Islet of Langerhans (tissue), 1 donor: Measurements from ENCODE around the gene NCOR1.
A peak's percentile ranks its signal among the peaks of the same experiment; 100 is the strongest.
"Not testable (repeated sequence)": the region's sequence is repeated elsewhere in the genome, so short reads cannot be mapped to it uniquely, and the experiment has no call there.

Experiments used
- FAIRE-seq: peaks from one replicate; lab custom pipeline; 2011; peaks lifted over from hg19 to GRCh38; lab: Jason Lieb, UNC

Gene NCOR1

DNA sequence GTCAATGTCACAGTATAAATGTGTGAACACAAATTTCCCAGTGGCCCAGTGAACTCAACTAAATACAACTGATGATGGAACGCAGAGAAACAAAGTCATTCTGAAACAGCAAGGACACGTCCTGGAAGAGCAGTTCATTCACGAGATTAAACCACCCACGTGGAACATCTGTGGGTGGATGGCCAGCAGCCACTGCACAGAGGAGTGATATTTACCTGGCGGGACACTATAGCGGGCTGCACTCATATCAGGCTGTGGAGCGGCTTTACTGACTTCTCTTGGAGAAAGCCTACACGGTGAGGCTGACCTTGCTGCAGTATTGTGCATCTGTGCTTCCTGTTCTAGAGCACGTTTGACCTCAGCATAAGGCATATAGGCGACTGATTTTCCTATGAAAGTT is 128.4 kb downstream of the NCOR1 start:
- no peak for FAIRE-seq

DNA sequence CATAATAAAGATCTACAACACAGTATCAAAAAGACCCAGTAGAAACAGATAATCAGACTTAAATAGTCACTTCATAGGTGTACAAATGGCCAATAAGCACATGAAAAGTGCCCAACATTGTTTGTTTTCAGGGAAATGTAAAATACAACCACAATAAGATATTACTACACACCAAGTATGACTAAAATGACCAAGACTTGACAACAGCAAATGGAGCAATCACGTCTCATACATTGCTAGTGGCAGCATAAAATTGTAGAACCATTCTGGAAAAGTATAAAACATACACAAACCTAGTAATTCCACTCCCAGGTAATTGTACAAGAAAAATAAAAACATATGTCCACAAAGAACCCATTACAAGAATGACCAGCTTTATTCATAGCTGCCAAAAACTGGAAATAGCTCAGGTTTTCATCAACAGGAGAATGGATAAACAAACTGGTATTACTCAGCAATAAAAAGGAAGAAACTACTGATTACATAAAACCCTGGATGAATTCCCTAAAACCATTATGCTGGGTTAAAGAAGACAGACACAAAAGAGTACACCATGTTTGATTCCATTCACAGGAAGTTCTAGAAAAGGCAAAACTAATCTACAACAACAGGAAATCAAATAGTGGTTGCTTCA is 130.2 kb downstream of the NCOR1 start:
- peak; percentile 13 for FAIRE-seq

DNA sequence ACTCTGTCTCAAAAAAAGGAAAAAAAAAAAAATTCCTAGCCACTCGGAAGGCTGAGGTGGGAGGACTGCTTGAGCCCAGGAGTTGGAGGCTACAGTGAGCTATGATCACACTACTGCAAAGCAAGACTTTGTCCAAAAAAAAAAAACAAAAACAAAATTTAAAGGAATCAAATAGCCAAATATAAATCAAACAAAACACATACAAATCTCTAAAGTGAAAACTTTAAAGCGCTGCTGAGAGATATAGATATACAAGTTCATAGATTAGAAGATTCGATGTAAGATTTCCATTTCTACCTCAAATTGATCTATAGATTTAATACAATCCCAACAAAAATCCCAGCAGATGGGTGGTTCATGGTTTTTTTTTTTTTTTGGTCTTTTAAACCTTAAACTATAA is 132.1 kb downstream of the NCOR1 start:
- no peak for FAIRE-seq

DNA sequence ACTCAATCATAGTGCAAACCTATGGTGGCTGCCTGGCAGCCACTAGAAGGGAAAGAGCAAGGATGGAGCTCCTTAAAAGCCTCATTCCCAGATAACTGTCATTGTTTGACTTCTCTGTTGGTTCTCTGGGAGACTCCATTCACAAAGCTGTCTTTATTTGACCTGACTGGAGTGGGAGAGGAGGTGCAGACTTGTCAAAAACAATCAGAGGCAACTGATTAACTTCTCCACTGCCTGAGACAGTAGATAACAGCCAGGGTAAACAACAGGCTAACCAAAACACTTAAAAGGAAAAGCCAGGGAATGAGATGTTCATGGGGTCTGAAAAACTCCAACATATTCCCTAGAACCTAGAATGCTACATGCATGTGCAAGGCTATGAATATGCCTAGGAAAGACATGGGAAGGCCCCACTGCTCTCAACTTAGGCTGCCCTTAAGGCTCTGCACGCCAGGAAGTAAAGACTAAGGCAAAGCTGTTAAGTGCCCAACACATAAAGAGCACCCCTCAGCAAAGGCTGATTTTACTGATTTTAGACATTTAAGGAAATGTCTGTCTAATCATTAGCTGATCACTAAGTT is 133.7 kb downstream of the NCOR1 start:
- no peak for FAIRE-seq

DNA sequence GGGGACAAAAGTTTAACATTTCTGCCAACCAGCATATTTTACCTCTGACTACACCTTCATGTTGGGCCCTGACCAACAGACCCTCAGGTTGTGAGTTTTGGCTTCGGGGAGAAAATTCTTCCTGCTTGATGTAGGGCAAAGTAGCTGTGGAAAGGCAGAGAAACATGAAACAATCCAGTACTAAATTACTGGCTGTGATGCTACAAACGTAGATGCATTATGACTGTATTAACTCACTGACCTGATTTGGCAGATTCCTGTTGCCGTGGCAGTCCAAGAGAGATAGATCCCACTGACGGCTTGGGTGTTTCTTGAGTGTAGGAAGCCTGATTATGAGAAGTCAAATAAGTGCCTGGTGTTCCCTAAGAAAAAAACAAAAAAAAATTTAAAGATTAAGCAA is 135.0 kb downstream of the NCOR1 start:
- FAIRE-seq = no peak

DNA sequence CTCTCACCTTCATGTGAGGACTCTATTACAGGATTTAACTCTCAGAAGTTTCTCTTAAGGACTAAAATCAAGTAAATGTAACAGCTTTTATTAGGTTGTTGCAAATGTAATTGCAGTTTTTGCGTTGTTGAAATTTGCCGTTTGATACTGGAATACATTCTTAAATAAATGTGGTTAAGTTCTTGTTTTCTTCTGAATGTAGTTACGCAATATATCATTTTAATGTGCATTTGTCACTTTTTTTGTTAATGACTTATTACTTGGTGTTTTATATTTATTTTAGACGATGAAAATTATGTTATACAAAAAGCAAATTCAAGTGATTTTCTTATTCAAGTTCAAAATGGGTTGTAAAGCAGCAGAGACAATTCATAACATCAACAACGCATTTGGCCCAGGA is 139.4 kb downstream of the NCOR1 start:
- no peak for FAIRE-seq

DNA sequence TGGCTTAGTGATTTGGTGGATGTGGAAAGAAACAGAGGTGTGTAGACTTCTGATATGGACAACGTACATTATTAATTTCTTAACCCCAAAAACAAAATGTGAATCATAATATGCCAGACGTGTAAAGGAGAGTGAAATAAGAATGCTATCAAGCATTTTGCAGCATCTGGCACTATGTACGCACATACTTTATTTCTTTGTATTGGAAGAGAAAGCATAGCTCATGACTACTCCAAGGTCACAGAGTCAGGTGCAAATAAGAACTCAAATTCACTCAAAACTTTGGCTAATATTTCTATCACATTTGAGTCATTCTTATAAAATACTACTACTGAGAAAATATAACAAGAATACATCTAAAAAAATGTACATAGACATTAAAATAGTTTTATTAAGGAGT is 140.9 kb downstream of the NCOR1 start:
- no peak for FAIRE-seq

DNA sequence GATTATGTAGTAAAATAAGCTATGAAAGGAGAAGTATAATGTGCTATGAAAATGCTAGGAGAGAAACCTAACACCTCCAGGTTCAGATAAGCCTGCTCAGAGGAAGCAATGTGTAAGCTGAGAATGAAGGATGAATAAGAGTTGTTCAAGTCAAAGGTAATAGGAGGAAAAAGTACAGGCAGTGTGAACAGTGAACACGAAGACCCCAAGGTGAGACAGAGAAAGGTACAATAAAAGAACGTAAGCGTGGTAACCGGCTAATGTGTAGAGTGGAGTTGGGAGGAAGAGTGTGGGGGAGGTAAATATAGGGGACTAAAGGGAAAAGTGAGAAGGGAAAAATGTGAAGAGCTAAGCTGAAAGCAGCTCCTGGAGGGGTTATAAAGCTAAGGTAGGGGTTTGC is 141.5 kb downstream of the NCOR1 start:
- FAIRE-seq = no peak

DNA sequence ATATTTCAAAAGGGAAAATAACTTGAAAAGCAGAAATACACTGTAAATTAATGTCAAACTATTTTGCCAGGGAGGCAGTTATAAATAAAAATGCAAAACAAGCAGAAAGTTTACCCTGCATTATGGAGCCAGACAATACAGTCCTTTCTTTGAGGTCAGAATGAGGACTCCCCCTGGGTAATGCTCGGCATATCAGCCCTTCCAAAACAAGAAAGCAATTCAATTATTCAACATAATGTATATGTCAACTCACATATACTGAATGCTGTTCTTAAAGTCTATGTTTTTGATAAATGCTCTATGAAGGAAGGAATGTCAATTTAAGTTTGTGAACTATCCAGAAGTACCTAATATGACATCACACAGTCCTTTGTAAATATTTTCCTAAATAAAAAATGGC is 143.3 kb downstream of the NCOR1 start:
- FAIRE-seq = no peak

DNA sequence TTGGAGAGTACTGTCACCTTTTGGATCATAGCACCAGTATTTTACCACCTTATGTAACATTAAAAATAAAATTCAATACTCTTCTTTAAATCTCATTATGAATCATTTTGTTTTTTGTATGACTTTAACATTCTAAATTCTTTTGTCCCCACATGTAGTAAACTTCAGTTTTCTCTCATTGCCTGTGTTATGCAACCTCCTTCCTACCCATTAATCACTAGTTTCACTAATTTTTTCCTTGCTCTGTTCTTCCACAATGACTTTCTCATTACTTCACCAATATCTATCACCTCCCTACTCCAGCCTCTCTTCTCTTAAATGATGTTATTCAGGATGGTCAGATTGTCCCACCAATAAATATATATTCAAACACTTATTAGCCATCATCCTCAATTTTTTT is 147.0 kb downstream of the NCOR1 start:
- FAIRE-seq = no peak

DNA sequence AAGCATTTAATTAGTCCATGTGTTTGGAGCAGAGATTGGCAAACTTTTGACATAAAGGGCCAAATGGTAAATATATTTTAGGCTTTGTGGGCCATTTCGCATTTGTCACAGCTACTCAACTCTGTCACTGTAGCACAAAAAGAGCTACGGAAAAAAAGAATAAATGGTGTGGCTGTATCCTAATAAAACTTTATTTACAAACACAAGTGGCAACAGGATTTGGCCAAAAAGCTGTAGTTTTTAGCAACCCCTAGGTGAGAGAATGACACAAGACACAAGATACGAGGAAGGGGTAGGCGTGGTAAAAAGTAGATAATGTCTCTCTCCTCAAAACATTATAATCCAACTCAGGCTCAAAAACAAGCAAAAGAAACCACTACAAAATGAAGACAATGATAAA is 149.2 kb downstream of the NCOR1 start:
- no peak for FAIRE-seq

DNA sequence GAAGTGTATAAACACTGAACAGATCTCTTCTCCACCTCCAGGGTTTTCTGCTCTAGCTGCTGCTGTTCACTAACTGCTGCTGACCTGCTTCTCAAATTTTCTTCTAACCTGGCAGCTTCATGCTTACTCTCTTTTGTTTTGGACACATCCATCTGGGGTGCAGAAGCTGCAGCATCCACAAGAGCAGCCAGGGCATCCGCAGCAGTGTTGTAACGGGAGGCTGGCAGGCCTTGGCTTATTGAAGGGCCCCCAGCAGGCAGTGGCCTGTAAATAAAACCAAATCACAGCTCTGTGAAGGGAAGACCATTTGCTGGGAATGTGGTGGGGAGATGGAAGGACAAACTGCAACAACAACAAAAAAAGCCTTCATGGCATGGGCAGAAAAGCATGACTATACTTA is 153.7 kb downstream of the NCOR1 start:
- no peak for FAIRE-seq

DNA sequence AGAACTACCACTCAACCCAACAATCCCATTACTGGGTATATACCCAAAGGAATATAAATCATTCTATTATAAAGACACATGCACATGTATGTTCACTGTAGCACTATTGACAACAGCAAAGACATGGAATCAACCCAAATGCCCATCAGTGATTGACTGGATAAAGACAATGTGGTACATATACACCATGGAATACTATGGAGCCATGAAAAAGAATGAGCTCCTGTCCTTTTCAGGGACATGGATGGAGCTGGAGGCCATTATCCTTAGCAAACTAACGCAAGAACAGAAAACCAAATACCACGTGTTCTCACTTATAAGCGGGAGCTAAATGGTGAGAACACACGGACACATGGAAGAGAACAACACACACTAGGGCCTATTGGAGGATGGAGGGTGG is 160.2 kb downstream of the NCOR1 start:
- FAIRE-seq = not testable (repeated sequence)

DNA sequence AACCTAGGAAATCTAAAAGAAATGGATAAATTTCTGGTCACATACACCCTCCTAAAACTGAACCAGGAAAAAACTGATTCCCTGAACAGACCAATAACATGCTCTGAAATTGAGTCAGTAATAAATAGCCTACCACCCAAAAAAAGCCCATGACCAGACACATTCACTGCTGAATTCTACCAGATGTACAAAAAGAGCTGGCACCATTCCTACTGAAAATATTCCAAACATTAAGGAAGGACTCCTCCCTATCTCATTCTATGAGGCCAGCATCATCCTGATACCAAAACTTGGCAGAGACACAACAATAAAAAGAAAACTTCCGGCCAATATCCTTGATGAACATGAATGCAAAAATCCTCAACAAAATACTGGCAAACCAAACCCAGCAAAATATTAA is 162.8 kb downstream of the NCOR1 start:
- FAIRE-seq = no peak

DNA sequence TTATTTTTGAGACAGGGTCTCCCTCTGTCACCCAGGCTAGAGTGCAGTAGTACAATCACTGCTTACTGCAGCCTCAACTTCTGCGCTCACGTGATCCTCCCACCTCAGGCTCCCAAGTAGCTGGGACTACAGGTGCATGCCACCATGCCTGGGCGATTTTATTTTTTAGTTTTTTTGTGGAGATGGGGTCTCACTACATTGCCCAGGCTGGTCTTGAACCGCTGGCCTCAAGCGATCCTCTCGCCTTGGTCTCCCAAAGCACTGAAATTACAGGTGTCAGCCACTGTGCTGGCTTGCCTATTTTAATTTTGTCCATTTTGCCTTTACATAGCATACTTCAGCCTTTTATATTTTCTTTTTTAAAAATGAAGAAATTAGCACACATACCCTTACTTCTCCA is 164.5 kb downstream of the NCOR1 start:
- FAIRE-seq = no peak

DNA sequence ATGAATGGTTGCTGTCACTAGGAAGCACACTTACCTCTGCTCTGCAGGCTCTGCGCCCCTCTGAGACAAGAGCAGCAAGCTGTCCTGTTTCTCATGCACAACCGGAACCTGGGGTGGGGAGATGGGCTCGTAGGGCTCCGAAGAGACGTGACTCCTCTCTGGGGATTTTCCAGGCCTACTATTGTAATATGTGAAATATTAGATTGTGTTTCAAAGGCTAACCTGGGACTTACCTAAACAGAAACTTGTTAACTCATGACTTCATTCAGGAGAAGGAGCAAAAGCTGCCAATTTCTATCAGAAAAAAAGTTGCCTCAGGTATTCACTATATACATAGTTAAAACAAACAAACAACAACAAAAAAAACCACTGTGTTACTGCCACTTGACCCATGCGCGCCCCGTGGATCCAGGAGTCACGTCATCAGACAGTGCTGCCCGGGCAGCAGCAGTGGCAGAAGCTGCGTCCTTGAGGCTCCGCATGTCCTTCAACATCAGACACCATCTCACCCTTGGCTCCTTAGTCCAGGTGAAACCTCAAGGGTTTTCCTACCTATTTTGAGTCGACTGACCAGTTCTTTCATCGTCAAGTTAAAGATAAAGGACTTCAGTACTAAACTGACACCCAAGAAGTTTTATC is 166.4 kb downstream of the NCOR1 start:
- no peak for FAIRE-seq

DNA sequence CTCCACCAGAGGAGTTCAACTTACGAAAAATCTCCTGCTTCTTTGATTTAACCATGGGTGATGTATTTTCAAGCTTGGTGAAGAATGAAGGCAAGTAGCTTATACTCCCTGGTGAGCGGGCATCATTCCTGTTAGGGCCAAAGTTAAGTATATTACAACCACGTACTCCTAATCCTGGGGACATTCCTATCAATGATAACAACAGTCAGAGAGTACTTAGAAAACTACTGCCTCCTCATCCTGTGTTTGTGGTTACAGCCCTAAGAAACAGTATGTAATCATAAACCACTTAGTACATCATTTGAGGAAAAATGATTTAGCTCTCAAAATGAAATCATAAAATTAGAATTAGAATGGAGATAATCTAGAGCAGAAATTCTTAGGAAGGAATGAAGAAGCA is 168.4 kb downstream of the NCOR1 start:
- FAIRE-seq = no peak

DNA sequence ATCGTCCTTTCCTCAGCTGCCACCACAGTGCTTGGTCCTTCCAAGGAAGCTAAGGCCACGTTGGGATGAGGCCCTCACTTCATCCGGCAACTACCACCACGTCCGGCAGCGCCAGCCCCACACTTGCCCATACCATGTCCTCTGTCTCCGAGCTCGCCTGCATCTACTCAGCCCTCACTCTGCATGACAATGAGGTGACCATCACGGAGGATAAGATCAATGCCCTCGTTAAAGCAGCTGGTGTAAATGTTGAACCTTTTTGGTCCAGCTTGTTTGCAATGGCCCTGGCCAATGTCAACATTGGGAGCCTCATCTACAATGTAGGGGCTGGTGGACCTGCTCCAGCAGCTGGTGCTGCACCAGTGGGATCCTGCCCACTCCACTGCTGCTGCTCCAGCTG is 170.8 kb downstream of the NCOR1 start:
- FAIRE-seq = no peak

DNA sequence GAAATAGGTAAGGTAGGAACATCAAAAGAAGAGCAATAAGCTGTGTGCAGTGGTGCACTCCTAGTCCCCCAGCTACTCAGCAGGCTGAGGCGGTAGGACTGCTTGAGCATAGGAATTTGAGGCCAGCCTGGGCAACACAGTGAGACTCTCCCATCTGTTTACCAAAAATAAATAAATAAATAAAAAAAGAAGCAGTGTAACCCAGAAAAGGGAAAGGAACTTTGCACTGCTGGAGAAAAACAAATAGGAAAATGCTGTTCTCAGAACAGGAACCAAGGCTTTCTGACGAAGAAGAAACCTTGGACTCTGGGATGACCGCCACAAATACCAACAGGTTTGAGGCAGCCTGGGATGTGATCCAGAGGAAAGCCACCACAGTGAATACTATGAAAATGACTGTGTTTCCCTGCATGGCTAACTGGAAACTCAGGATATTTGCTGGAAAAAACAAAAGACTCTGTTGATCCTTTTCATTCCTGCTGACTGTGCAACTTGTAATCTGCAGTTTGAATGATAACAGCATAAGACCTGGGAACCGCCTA is 174.6 kb downstream of the NCOR1 start:
- FAIRE-seq = no peak

DNA sequence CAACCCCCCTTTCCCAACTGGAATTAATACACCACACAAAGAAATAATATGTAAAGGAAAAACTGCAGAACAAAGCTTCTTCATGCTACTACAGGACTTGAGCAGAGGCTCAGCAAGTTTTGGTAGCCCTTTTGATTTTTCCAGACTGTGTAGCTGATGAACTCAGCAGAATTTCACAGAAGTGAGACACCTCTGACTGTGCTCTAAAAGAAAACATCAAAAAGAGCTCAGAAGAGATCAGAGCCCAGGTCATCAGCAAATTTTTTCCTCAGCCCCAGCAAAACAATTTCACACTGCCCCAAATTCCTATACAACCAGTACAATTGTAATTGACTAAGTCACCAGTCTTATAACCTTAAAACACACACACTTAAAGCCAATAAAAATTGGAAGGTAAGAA is 177.7 kb downstream of the NCOR1 start:
- no peak for FAIRE-seq

DNA sequence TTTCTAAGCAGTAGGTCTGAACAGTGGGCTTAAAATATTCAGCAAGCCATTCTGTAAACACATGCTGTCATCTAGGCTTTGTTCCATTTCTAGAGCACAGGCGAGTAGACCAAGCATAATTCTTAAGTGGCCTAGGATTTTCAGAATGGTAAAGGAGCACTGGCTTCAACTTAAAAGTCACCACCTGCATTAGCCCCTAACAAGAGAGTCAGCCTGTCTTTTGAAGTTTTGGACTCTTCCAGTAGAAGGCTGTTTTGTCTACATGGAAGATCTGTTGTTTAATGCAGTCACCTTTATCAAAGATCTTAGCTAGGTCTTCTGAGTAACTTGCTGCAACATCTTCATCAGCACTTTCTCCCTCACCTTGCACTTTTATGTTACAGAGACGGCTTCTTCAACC is 179.1 kb downstream of the NCOR1 start:
- no peak for FAIRE-seq

DNA sequence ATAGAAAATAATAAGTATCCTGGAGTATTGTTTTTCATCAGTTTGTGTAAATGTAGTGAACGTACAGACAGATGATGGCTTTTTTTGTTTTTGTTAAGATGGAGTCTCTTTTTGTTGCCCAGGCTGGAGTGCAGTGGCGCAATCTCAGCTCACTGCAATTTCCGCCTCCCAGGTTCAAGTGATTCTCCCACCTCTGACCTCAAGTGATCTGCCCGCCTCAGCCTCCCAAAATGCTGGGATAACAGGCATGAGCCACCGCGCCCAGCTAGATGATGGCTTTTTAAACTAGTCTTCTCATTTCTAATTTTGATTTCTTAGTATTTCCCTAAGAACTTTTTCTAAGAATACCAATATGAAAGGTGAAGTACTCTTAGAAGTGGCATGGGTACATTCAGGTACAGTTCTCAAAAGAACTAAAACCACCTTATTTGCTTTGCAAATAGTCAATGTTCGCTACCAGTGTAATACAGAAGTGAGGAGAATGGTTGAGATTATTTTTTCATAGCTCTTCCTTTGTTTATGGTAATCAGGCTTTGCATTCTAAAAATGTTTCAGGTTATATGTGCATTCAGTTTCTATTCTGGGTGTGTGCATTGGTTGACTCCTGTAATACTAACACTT is 181.5 kb downstream of the NCOR1 start:
- FAIRE-seq = no peak
